Left ventricle myocardium superior (tissue), 1 donor: ENCODE measurements around the gene CARHSP1. TPM values are rescaled to one million over a fixed set of nuclear protein-coding genes. Genes with fewer than 3 reads are reported as not detected.

ENCODE experiments used
- ATAC-seq: fragments of 200-7000 bp; cut with Tn5 transposase; one replicate; pipeline ENCODE4 v1.9.1; 2020; ENCODE audit warnings: mild to moderate bottlenecking, moderate library complexity
- DNase-seq: peaks from one replicate; pipeline ENCODE4 v3.0.0-alpha.2; 2020
- intact Hi-C: fragments of 100-400 bp; cut with micrococcal nuclease; formaldehyde crosslinking; loops from one replicate; pipeline ENCODE4 v1.11.0; 2022
- total RNA-seq: library from RNA; stranded (reverse); fragmentation: NEBNext Ultra II Directional; extraction: Animal tissue kit (Norgen Biotek cat#: 25700); gene quantifications from one replicate; pipeline ENCODE4 v1.2.1, GENCODE V29; 2021
- donor health status: DM: no; HTN: yes; CAD: no; lungs with severe emphysema.

The CARHSP1 gene
- total RNA-seq, 1 donor from 2014 or later: 23.8 TPM

GRCh38 chr16:8894736-8895334 lies 26.0 kb upstream of the CARHSP1 start:
- intact Hi-C loops: no loop called here
- ATAC-seq (no peak), DNase-seq (no peak)

DNA sequence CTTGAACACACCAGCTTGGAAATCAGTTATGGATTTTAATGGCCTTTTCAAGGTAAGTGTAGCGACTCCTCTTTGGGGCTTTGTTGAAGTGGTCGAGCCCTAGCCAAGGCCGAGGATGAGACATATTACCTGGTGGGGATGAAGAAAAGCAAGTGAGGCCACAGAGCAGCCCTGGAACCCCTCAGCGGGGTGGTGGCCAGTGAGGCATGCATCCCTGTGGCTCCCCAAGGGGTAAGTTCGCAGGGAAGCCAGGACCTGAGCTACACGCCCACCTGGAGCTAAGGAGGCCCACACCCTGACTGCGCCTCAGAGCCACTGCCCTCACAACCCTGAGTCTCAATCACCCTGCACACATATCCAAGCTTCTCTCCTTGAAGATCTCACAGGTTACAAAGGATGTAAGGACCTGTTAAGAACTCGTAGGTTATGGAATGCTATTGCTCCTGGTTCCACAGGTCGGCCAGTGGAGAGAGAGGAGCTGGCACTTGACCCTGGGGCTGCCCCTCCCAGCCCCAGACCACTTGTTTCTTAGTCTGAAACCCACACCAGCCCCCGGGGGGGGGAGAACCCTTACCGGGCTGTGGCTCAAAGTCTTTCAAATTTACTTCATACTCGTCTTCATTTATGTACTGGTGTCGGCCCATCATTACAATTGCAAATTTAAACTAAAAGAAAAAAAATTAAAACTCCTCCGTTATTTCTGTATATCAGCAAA lies 25.3 kb upstream of the CARHSP1 start:
- no peak for ATAC-seq
- intact Hi-C loops: no loop called here
- DNase-seq: no peak

DNA sequence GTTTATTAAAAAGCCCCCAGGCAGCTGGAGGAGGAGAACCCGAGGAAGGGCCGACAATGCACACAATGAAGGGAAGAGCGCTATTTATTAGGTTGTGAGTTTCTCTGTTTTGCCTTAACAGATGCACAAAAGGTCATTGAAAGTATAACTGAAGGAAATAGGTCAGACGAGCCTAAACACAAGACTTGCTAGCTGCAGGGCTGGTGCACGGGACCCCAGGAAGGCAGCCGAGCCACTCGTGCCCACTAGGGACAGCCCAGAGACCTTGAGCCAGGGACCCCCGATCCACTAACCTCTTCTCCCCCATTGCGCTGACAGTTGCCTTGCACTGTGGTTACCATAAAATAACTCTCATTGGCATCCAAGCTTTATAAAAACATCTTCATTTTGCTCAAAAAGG lies 24.6 kb upstream of the CARHSP1 start:
- DNase-seq: no peak
- no peak for ATAC-seq
- intact Hi-C loops: no loop called here

DNA sequence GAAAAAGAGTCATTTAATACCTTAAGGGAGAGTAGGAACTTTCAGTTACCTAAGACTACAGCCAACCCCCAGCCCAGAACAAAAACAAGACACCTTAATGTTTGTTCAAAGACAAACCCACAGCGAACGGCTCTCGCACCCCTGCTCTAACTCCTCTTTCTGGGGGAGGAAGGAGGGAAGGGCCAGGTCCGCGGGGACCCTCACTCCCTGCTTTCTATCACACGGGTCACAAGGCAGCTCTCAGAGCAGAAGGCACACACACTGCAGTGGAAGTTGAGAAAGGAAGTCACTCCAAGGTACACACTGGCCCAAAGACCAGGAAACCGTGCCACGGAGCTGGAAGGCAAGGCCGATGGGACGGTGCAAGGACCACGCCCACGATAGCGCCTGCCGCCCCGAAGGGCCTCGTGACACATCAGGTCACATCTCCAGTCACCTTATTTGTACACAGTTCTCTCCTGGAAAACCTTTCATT lies 23.3 kb upstream of the CARHSP1 start:
- DNase-seq (no peak), ATAC-seq (no peak)
- intact Hi-C loops: no loop called here

GRCh38 chr16:8890549-8890921 lies 21.7 kb upstream of the CARHSP1 start:
- intact Hi-C loops: no loop called here

DNA sequence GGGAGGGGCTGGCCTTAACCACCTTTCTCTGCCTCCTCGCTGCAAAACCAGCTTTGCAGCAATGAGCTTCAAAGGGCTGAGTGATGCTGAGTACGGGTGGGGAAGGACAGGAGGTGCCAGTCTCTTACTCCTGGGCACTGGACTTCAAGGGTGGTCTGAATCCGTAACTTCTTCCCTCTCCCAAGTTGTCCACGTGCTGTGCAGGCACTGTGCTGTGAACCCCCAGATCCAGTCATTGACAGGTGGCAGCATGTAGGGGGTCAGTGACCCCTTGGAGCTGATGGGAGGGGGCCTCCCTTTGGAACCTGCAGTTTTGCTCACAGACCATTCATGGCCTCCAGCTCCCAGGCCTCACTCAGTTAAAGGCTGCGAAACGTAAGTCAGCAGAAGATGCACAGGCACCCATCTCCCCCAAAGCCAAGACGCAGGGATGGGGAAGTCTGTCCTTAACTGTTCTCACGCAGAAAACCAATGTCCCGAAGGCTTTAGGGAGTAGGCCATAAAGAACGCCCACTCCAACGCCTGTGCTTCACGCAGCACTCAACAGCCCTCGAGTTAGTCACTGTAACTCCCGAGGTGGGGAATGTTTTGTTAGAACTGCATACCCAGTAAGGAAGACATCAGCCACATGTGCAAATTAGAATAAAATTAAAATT lies 21.2 kb upstream of the CARHSP1 start:
- no peak for ATAC-seq

More at GRCh38 chr16:8890549-8890921, 21.7 kb upstream of the CARHSP1 start:
- DNase-seq (no peak), ATAC-seq (no peak)

GRCh38 chr16:8888951-8889892 lies 20.4 kb upstream of the CARHSP1 start:
- intact Hi-C loops: no loop called here
- DNase-seq (no peak), ATAC-seq (no peak)

More for the DNA sequence above, 21.2 kb upstream of the CARHSP1 start:
- no peak for DNase-seq
- intact Hi-C loops: no loop called here

GRCh38 chr16:8887952-8888560 lies 19.2 kb upstream of the CARHSP1 start:
- intact Hi-C loops: no loop called here
- ATAC-seq (peak; percentile 88), DNase-seq (peak; percentile 93)

GRCh38 chr16:8887431-8887765 lies 18.6 kb upstream of the CARHSP1 start:
- intact Hi-C loops: no loop called here
- DNase-seq: no peak
- no peak for ATAC-seq

GRCh38 chr16:8886593-8887430 lies 18.0 kb upstream of the CARHSP1 start:
- no peak for ATAC-seq
- no peak for DNase-seq
- intact Hi-C loops: no loop called here

- peak; percentile 37 for DNase-seq
- peak; percentile 27 for ATAC-seq
- intact Hi-C loops: no loop called here
These were observed 17.1 kb upstream of the CARHSP1 start for GRCh38 chr16:8885674-8886592.

- DNase-seq: peak; percentile 11
- no peak for ATAC-seq
- intact Hi-C loops: no loop called here
These were observed 14.0 kb upstream of the CARHSP1 start for GRCh38 chr16:8882725-8883377.

DNA sequence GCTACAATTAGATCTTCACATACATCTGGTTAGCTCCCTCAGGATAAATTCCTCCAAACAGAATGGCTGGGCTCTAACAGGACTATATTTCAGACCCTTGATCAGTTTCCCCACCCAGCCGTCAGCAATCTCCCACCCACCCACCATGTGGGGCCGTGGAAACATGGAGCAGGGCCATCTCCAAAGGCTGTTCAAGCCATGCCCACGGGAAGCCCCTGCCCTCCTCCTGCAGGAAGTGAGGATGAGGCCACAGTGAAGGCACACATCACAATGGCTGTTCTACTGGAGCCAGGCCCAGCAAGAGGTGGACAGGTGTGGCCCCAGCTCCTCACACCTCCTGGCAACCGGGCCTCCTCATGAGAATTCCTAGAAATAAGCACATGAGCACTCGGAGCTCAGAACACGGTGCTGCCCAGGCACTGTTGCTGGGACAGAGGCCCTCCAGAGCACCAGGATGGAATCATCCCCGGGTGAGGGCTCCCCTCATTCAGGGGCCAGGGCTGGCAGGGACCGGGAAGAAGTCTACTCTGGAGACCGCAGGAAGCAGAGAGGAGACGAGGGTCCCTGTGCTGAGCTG lies 13.3 kb upstream of the CARHSP1 start, which contains the start of gene LITAFD:
Gene LITAFD (plus strand): TSS at position 311 of the 577 bp plus-strand sequence. CDS start 2,005 bp downstream, outside the sequence.
- ATAC-seq (no peak), DNase-seq (peak; percentile 15)
- intact Hi-C loops: no loop called here

DNA sequence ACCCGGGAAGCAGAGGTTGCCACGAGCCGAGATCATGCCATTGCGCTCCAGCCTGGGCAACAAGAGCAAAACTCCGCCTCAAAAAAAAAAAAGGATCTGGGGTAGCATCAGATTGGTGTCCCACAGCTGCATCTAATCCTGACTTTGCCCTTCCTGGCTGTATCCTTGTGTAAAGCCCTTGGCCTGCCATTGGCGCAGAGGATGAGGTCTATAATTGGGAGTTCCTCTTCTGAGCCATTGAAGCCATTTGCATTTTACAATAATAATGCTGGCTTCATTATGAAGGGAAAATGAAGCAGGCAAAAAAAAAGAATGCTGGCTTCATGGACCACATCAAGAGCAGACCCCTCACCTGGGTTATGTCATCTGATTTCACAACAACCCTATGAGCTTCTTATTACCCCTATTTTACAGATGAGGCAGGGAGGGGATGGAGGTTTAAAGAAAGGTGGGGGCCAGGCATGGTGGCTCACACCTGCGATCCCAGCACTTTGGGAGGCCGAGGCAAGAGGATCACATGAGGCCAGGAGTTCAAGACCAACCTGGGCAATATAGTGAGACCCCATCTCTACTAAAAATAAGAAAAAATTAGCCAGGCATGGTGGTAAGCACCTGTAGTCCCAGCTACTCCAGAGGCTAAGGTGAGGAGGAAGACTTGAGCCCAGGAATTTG lies 12.2 kb upstream of the CARHSP1 start:
- no peak for DNase-seq
- ATAC-seq: no peak
- intact Hi-C loops: no loop called here

DNA sequence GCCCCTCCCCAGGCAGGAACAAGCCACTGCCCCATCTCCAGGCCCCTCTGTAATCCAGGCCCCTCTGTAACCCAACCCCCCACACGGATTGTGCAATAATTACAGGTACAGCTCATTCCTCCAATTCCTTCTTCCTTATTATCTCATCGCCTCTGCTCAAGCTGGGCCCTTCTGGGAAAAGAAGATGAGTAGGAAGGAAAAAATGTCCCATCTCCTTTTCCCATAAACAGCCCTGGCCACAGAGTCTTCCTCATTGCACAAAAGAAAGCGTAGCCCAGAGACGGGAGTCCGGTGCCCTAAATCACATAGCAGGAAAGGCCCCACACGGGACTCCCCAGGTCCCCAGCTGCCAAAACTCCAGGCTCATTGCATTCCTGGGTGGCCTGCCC lies 9.7 kb upstream of the CARHSP1 start:
- no peak for DNase-seq
- intact Hi-C loops: loop anchor here (10.0 kb wide), 1 partner anchor 304 kb away; no protein-coding TSS in a partner anchor
- no peak for ATAC-seq
